Ectodermal cell (in vitro differentiated cells): Measurements from ENCODE around the gene SCLY.

Experiments used
- H3K27ac ChIP-seq: 2 replicates; pipeline ENCODE4 v1.7.0; 2013; ENCODE audit warnings: mild to moderate bottlenecking, low read depth, low read length; ENCODE audit not compliant: insufficient read depth, poor library complexity, severe bottlenecking
- H3K27me3 ChIP-seq: 2 replicates; pipeline ENCODE4 v1.7.0; 2013; ENCODE audit warnings: mild to moderate bottlenecking, low read length; ENCODE audit not compliant: insufficient read depth, control insufficient read depth, poor library complexity, severe bottlenecking
- H3K36me3 ChIP-seq: one replicate; pipeline ENCODE4 v1.7.0; 2013; ENCODE audit warnings: low read length; ENCODE audit not compliant: control insufficient read depth, insufficient read depth
- H3K4me1 ChIP-seq: one replicate; pipeline ENCODE4 v1.7.0; 2013; ENCODE audit warnings: low read length; ENCODE audit not compliant: control insufficient read depth, insufficient read depth
- H3K4me3 ChIP-seq: 2 replicates; pipeline ENCODE4 v1.7.0; 2013; ENCODE audit warnings: low read depth, low read length, control low read depth; ENCODE audit not compliant: insufficient read depth
- H3K9me3 ChIP-seq: 2 replicates; pipeline ENCODE4 v1.7.0; 2013; ENCODE audit warnings: mild to moderate bottlenecking, low read length, moderate library complexity; ENCODE audit not compliant: control insufficient read depth
- WGBS, 2 experiments: methylation state at CpG; one replicate each; pipeline ENCODE4 v1.1.7; 2013; ENCODE audit warnings: missing lambda C conversion rate in 2 of 2; 5-methylcytosine and 5-hydroxymethylcytosine counted together

The SCLY gene

DNA sequence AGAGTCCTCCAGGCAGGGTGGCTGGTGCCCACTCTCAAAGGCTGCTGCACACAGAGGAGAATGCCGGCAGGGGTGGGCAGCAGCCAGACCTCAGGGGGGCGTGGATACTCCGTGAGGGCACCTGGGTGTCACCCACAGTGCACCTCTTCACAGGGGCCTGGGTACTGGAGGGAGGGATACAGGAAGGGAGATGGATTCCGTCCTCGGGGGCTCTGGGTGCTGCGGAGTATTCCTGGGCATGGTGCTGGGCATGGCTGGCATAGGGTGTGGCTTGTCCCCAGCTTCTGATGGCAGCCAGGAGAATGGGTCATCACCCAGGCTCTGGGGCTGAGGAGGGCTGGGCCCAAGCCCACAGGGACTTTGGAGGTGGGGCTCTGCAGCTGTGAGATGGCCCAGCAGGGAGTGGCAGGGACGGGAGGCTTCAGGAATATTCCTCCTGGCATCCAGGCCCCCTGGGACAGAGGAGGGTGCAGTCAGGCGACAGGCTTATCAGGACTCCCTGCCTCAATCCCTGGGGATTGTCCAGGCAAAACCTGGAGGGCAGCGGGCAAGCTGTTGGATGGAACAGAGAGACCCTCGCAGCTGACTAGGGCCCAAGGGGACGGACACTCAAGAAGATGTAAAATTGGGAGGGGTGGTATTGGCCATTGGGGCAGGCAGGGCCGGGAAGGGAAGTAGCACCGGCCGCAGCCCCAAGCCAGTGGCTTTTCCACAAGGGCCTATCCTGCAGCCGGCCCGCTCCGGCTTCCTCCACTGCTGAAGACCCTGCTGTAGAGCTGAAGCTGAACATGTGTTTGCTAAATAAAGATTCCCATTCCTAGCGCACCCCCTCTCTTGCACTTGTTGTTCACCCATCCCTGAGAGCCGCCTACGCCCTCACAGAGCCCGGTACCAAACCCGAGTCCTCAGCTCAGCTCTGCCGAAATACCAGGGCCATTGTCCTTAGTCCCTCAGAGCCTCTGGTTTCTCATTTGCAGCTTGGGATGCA is 72.0 kb downstream of the SCLY start:
- 91 to 92% methylated on average over 23 of the region's 23 CpGs for WGBS, 2 experiments
- Histone ChIP-seq H3K27me3 (no peaks in the 10 kb centered on the region), H3K27ac (no peak overlapping the region), H3K9me3 (no peaks in the 10 kb centered on the region), H3K4me3 (no peak overlapping the region), H3K4me1 (no peaks in the 10 kb centered on the region), H3K36me3 (no peaks in the 10 kb centered on the region)

DNA sequence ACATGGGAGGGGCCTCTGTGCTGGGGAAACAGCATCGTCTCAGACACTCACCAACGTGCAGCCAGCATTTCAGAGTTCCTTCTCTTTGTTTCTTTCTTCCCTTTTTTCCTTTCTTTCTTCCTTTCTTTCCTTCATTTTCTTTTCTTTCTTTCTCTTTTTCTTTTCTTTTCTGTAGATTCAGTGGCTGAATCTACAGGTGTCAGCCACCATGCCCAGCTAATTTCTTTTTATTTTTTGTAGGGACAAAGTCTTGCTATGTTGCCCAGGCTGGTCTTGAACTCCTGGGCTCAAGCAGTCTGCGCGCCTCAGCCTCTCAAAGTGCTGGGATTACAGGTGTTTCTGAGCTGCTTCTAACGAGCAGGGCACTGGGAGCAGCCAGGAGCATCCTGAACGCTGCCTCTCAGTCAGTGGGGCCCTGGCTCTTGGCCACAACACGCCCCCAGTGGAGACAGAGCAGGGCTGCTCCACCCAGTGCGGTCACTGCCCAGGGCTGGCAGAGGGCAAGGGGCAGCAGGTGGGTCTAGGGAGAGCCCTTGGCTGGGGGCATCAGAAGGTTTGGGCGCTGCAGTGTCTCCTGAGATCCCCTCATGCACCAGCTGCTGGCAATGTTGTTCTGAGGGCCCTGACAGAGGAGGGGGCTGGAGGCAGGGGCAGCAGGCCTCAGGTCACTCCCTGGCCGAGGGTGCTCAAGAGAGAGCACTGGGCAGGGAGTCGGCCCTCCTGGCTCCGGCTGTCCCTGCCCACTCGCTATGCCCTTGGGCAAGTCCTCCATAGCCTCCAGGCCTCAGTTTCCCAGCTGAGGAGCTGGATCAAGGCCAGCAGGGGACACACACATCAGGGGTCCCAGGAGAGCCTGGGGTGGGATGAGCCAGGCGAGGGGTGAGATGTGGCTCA is 72.9 kb downstream of the SCLY start:
- no peaks in the 10 kb centered on the region for H3K27me3 ChIP-seq
- H3K27ac ChIP-seq: no peak overlapping the region
- H3K4me1 ChIP-seq: peaks cover 6% of the 10 kb centered on the region
- WGBS, 2 experiments: 83 to 86% methylated on average over 14 of the region's 14 CpGs
- H3K4me3 ChIP-seq: no peak overlapping the region
- no peaks in the 10 kb centered on the region for H3K36me3 ChIP-seq
- no peaks in the 10 kb centered on the region for H3K9me3 ChIP-seq

DNA sequence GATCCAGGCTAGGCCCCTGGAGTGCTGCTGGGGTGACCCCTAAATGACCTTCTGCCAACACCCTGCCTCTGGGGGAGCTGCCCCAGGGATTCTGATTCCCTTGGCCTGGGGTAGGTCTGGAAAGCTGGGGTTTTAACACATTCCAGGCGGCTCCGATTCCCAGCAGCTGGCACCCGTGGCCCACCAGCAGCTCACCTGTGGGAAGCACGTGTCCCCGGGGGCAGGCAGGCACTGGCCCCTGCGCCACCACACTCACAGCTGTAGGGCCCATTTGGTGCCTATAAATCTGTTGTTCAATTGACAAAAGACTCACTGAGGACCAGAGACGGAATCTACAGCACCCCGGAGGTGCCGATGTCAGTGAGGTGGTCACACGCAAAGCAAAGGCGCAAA is 73.6 kb downstream of the SCLY start:
- H3K36me3 ChIP-seq: no peaks in the 10 kb centered on the region
- H3K4me1 ChIP-seq: peaks cover 6% of the 10 kb centered on the region
- H3K27me3 ChIP-seq: no peaks in the 10 kb centered on the region
- WGBS, 2 experiments: 95% methylated on average over 11 of the region's 11 CpGs
- no peak overlapping the region for H3K27ac ChIP-seq
- no peak overlapping the region for H3K4me3 ChIP-seq
- H3K9me3 ChIP-seq: no peaks in the 10 kb centered on the region

DNA sequence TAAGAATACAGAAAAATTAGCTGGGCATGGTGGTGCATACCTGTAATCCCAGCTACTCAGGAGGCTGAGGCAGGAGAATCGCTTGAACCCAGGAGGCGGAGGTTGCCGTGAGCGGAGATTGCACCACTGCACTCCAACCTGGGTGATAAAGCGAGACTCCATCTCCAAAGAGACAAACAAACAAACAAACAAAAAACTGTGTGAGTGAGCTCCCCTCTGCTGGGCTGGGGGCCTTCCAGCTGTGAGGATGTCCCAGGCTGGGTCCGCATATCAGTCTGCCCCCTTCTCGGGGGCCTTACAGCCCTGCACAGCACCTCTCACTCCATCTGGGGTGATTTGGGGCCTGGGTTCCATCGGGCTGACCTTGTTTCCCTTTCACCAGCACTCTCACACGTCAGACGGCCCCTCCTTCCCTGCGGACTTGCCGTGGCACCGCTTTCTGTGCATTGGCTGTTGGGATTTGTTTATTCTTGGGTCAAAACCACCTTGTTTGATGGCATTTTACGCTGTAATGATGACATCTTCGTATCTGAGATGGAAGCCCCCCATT is 74.9 kb downstream of the SCLY start:
- Histone ChIP-seq H3K36me3 (no peaks in the 10 kb centered on the region), H3K4me3 (no peak overlapping the region), H3K27ac (no peak overlapping the region), H3K9me3 (no peaks in the 10 kb centered on the region), H3K27me3 (no peaks in the 10 kb centered on the region), H3K4me1 (peaks cover 6% of the 10 kb centered on the region)
- WGBS, 2 experiments: 92% methylated on average over 15 of the region's 15 CpGs

DNA sequence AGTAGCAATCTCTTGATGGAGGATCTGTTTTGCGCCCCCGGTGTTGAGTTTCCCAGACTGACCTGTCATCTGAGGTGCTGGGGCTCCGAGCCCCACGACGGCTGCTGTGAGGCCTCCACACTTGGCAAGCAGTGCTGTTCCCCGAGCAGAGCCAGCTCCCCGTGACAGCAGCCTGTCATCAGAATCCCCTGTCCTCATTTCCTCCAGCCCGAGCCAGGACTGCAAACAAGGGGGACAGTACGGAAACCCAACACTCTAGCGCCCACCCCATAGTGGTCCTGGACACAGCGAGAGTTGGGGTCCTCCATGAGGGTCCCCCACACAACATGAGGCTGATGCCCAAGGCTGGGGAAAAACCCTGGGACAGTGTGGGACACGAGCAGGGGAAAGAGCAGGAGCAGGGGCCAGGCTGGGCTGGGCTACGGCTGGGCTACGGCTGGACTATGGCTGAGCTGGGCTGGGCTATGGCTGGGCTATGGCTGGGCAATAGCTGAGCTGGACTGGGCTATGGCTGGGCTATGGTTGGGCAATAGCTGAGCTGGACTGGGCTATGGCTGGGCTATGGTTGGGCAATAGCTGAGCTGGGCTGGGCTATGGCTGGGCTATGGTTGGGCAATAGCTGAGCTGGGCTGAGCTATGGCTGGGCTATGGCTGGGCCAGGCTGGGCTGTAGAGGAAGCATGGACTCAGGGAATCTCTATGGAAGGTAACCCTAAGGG is 76.2 kb downstream of the SCLY start:
- H3K9me3 ChIP-seq: no peaks in the 10 kb centered on the region
- H3K27ac ChIP-seq: no peak overlapping the region
- no peaks in the 10 kb centered on the region for H3K27me3 ChIP-seq
- WGBS, 2 experiments: 91 to 93% methylated on average over 14 of the region's 14 CpGs
- peaks cover 6% of the 10 kb centered on the region for H3K4me1 ChIP-seq
- no peak overlapping the region for H3K4me3 ChIP-seq
- no peaks in the 10 kb centered on the region for H3K36me3 ChIP-seq

DNA sequence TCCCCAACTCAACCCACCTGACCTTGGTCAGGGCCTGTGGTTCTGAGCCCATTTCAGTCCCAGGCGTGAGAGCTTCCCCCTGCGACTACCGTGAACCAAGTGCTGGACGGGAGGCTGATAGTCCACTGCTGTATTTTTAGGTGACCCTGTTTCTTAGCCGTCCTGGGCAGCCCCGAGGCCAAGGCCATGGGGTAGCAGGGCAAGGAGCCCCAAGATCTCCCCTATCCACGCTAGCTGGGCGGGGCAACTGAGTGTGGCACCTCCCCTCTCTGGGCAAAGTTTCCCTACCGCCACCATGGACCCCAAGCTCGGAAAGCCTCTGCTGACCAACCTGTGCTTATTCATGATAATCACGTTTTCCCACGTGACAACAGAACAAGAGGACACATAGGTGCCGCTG is 77.1 kb downstream of the SCLY start:
- H3K9me3 ChIP-seq: no peaks in the 10 kb centered on the region
- H3K4me3 ChIP-seq: no peak overlapping the region
- H3K27me3 ChIP-seq: no peaks in the 10 kb centered on the region
- WGBS, 2 experiments: 95% methylated on average over 13 of the region's 13 CpGs
- H3K36me3 ChIP-seq: no peaks in the 10 kb centered on the region
- H3K27ac ChIP-seq: no peak overlapping the region
- peaks cover 6% of the 10 kb centered on the region for H3K4me1 ChIP-seq

DNA sequence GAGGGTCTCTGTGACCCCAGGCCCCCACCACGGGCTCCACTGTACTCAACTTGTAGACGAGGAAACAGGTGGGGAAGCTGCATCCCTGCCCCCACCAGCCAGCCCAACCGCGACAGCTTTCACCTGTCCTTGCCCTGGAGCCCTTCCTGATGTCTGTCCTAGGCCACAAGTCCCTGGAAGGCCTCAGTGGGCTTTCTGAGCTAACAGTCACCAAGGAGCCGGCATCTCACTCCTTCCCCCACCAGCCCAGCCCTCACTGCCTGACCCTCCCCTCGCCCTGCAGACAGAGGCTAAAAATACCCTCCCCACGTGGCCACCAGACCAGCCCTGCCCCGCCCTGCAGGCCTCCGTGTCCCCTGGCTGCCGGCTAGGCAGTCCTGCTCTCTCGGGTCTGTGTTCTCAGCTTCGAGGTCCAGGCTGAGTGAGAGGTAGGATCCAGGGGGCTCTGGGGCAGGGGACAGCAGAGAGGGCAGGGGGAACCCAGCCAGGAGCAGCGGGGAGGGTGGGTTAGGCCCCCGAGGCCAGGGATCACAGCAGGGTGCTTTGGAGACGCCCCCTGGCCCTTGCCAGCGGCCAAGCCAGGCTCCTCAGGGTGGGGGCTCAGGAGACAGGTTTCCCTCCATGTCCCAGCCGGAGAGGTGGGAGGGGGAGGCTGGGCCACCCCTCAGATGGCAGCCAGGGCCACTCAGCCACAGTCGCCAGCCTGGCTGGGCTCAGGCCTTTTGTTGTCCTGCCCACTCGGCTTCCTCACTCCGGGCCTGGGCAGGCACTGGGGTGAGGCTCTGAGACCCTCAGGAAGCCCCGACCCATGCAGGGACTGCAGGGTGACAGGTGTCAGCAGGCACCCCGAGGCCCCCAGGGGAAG is 77.8 kb downstream of the SCLY start, which contains the start of gene KLHL30:
TSS of gene KLHL30 (plus strand) at position 338 of the 865 bp plus-strand sequence. CDS start 2,087 bp downstream, outside the sequence.
- Histone ChIP-seq H3K36me3 (no peaks in the 10 kb centered on the region), H3K27me3 (no peaks in the 10 kb centered on the region), H3K4me1 (peaks cover 6% of the 10 kb centered on the region), H3K9me3 (no peaks in the 10 kb centered on the region), H3K4me3 (no peak within 1 kb of the TSS), H3K27ac (no peak within 1 kb of the TSS)
- 75 to 79% methylated on average over 22 of the region's 22 CpGs for WGBS, 2 experiments

DNA sequence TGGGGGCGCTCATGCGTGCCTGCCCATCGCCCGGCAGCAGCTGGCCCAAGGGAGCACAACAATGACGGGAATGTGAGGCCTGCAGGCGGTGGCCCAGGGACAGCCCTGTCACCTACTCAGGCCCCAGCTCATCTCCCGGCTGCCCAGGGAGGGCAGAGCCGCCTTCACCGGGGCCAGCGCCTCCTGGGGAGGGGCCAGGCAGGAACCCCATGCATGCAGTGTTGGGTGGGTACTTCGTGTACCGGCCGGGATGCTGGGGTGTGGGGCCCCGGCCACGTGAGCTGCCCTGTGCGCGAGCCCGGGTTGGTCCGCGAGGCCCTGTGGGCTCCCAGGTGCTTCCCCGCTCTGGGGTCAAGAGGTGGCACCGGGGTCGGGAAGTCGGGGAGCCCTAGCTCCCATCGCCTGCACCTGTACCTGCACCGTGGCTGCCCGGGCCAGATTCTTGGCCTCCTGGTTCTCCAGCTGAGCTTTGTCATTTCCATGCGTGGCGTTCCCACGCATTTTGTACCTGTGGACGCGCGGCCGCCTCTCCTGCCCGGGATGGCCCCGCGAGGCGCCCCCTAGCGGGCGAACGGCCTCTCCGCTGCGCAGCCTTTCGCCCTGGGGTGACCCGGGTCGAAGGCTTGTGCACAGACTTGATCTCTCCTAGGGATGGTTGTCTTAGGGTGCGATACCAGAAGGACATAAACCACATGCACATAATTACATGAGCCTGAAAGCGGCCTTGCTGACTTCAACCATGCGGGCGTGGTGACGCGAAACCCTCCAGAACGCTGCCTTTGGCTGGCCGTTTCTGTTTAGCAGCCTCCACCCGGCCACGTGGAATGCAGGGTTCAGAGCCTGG is 78.6 kb downstream of the SCLY start:
- no peak overlapping the region for H3K4me3 ChIP-seq
- 75 to 77% methylated on average over 56 of the region's 56 CpGs for WGBS, 2 experiments
- no peaks in the 10 kb centered on the region for H3K27me3 ChIP-seq
- H3K36me3 ChIP-seq: no peaks in the 10 kb centered on the region
- no peaks in the 10 kb centered on the region for H3K9me3 ChIP-seq
- no peak overlapping the region for H3K27ac ChIP-seq
- H3K4me1 ChIP-seq: peaks cover 6% of the 10 kb centered on the region
